CD4-positive, alpha-beta T cell (primary cell): ENCODE results near the gene CROCC2. TPM values are rescaled to one million over a fixed set of nuclear protein-coding genes. Genes with fewer than 3 reads are reported as not detected.

Experiments used
- ATAC-seq: fragments of 200-7000 bp; cut with Tn5 transposase; one replicate; pipeline ENCODE4 v1.10.0; 2022; ENCODE audit warnings: mild to moderate bottlenecking; ENCODE audit not compliant: poor library complexity
- CTCF ChIA-PET: fragments of 350-600 bp; sonication (Branson Sonifier 250); formaldehyde crosslinking; loops from one replicate; lab custom pipeline; 2021; ENCODE audit warnings: antibody characterized with exemption, inconsistent platforms; lab: Charles Lee
- POLR2A ChIA-PET: fragments of 350-600 bp; sonication (Branson Sonifier 250); formaldehyde crosslinking; loops from one replicate; lab custom pipeline; 2021; ENCODE audit warnings: antibody characterized with exemption, inconsistent platforms; lab: Charles Lee
- DNase-seq, 14 experiments: peaks; one replicate each; pipeline ENCODE4 v3.0.0-alpha.2; 2013 to 2020; ENCODE audit warnings: mixed read lengths in 2 of 14
- H3K27ac ChIP-seq, 2 donors: one replicate each; pipeline versions ENCODE4 v1.5.1 to v1.7.0; 2013; ENCODE audit warnings: low read length in 2 of 2, low read depth in 1 of 2, mild to moderate bottlenecking in 1 of 2
- H3K27me3 ChIP-seq, 2 experiments: 1 replicate in 1 of 2; 2 replicates in 1 of 2; pipeline versions ENCODE4 v1.6.1 to v1.7.0; 2013; ENCODE audit warnings: low read length in 2 of 2, control low read depth in 1 of 2, mild to moderate bottlenecking in 1 of 2, moderate library complexity in 1 of 2; ENCODE audit not compliant: insufficient read depth in 2 of 2, control insufficient read depth in 1 of 2
- H3K36me3 ChIP-seq: one replicate; pipeline ENCODE4 v1.6.1; 2013; ENCODE audit warnings: low read length, control low read depth; ENCODE audit not compliant: insufficient read depth
- H3K4me1 ChIP-seq: one replicate; pipeline ENCODE4 v1.6.1; 2013; ENCODE audit warnings: low read length, control low read depth; ENCODE audit not compliant: insufficient read depth
- H3K4me3 ChIP-seq: one replicate; pipeline ENCODE4 v1.5.1; 2013; ENCODE audit warnings: mild to moderate bottlenecking, low read length, moderate library complexity
- H3K9me3 ChIP-seq, 2 experiments: 1 replicate in 1 of 2; 2 replicates in 1 of 2; pipeline versions ENCODE4 v1.6.1 to v1.7.0; 2013; ENCODE audit warnings: low read length in 2 of 2, mild to moderate bottlenecking in 2 of 2, control low read depth in 1 of 2, moderate library complexity in 1 of 2; ENCODE audit not compliant: control insufficient read depth in 1 of 2, insufficient read depth in 1 of 2
- H3K27ac Mint-ChIP-seq: one replicate; pipeline ENCODE4 v1.8.0; 2020; ENCODE audit warnings: mixed read lengths
- H3K27me3 Mint-ChIP-seq: one replicate; pipeline ENCODE4 v1.8.0; 2021; ENCODE audit warnings: mixed read lengths
- H3K36me3 Mint-ChIP-seq: one replicate; pipeline ENCODE4 v1.8.0; 2021; ENCODE audit warnings: low read depth, mixed read lengths
- H3K4me1 Mint-ChIP-seq: one replicate; pipeline ENCODE4 v1.8.0; 2021; ENCODE audit warnings: low read depth, mixed read lengths
- H3K4me3 Mint-ChIP-seq: one replicate; pipeline ENCODE4 v1.8.0; 2020; ENCODE audit warnings: mild to moderate bottlenecking, mixed read lengths
- H3K9me3 Mint-ChIP-seq: one replicate; pipeline ENCODE4 v1.8.0; 2020; ENCODE audit warnings: mixed read lengths
- intact Hi-C, 2 experiments: fragments of 100-400 bp; cut with DNase I in 1 of 2; cut with micrococcal nuclease in 1 of 2; formaldehyde crosslinking; loops; one replicate each; pipeline versions ENCODE4 v1.15.1 to v1.9.0; 2023 to 2025; cut with DNase I, micrococcal nuclease
- total RNA-seq, 174 experiments: library from RNA in 2 of 174; stranded (reverse) in 2 of 174; gene quantifications; one replicate each; pipeline ENCODE4 v1.2.3 and lab custom pipeline; 2021 to 2026
- TF ChIP-seq, protein P1 (sequence below): fragments of 200-600 bp; IDR thresholded peaks from one replicate; pipeline ENCODE4 v1.8.0; 2022; ENCODE audit warnings: antibody characterized with exemption, mild to moderate bottlenecking

CROCC2 gene
- total RNA-seq, 2 experiments from 2014 or later: not detected

DNA sequence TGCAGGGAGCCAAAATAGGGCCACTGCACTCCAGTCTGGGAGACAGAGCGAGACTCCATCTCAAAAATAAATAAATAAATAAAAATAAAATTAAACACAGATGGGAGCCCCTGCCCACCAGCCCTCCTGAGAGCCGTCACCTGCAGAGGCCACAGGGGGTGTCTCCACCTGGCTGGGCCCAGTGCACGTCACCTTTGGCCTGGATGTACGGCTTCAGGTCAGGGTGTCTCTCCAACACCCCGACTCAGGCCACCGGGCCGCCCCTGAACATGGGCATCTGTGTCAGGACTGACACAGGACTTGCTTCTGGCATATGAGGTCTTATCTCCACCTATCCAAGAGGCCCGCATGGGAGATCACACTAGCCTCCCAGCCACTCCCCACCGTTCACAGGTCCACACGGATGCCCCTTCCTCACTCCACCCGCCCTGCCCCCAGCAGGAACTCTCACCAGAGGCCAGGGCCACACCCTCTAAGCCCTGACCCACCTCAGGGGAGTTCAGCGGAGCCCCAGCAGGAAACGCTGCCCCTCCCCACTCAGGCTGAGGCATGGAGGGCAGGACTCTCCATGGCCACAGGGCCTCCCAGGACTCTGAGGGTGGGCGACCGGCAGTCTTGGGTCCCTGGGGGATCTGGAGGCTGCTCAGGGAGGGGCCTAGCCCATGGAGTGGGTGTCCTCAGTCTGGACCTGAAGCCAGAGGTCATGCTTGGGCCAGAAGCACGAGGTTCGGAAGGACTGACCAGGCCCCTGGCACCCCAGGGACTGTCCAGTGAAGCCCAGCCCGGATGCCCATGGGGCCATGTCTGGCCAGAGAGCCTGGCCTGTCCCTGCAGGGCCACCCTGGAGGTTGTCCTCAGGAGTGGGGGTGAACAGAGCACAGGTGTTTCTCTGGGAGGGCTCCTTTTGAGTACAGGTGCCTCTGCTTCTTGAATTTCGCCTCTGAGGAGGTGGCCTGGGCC lies 1.6 kb upstream of the CROCC2 start:
- Histone ChIP-seq H3K36me3 (no peaks in the 10 kb centered on the region), H3K9me3 (peaks cover 0 to 5% of the 10 kb centered on the region in 2 experiments), H3K4me1 (no peaks in the 10 kb centered on the region), H3K27ac (no peak overlapping the region), H3K27me3 (no peaks in the 10 kb centered on the region), H3K4me3 (no peak overlapping the region)
- Mint-ChIP-seq H3K4me1 (no peaks in the 10 kb centered on the region), H3K27me3 (no peaks in the 10 kb centered on the region), H3K27ac (no peak overlapping the region), H3K36me3 (no peaks in the 10 kb centered on the region), H3K4me3 (no peak overlapping the region), H3K9me3 (no peaks in the 10 kb centered on the region)
- ChIA-PET POLR2A (no interaction called here), CTCF (no interaction called here)
- no peak for DNase-seq
- ATAC-seq: no peak
- TF ChIP-seq, protein P1, sequence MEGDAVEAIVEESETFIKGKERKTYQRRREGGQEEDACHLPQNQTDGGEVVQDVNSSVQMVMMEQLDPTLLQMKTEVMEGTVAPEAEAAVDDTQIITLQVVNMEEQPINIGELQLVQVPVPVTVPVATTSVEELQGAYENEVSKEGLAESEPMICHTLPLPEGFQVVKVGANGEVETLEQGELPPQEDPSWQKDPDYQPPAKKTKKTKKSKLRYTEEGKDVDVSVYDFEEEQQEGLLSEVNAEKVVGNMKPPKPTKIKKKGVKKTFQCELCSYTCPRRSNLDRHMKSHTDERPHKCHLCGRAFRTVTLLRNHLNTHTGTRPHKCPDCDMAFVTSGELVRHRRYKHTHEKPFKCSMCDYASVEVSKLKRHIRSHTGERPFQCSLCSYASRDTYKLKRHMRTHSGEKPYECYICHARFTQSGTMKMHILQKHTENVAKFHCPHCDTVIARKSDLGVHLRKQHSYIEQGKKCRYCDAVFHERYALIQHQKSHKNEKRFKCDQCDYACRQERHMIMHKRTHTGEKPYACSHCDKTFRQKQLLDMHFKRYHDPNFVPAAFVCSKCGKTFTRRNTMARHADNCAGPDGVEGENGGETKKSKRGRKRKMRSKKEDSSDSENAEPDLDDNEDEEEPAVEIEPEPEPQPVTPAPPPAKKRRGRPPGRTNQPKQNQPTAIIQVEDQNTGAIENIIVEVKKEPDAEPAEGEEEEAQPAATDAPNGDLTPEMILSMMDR: no peak
- intact Hi-C loops: no loop called here

DNA sequence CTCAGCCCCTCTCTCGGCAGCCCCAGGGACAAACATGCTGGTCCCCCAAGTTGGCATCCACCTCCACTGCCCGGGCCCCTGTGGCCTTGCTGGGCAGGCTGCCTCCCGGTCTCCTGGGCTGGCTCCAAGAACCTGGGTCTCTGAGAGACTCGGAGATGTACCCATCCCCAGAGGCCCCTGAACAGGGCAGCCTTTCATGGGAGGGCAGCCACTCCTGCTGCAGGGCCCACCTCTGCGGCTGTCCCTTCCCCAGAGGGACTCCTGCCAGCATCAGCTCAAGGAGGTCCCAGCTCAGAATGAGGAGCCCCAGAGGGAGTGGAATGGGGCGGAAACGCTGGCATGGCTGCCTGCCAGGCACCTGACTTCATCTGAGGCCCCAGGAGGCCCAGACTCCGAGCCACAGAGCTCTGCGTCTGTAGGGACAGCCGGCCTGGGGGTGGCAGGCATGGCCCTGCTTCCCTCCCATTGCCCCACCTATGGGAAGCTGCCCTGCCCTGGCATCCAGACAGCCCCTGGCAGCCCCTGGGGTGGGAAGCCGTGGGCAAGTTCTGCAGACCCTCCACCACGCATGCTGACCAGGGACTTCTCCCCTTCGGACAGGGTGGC lies 857 bp upstream of the CROCC2 start:
- Histone ChIP-seq H3K4me3 (no peak overlapping the region), H3K27ac (no peak overlapping the region), H3K27me3 (no peaks in the 10 kb centered on the region), H3K4me1 (no peaks in the 10 kb centered on the region), H3K36me3 (no peaks in the 10 kb centered on the region), H3K9me3 (peaks cover 0 to 5% of the 10 kb centered on the region in 2 experiments)
- ChIA-PET CTCF (no interaction called here), POLR2A (no interaction called here)
- TF ChIP-seq, protein P1: no peak
- H3K36me3 Mint-ChIP-seq: no peaks in the 10 kb centered on the region
- H3K4me1 Mint-ChIP-seq: no peaks in the 10 kb centered on the region
- H3K9me3 Mint-ChIP-seq: no peaks in the 10 kb centered on the region
- peaks cover 1% of the 10 kb centered on the region for H3K27me3 Mint-ChIP-seq
- intact Hi-C loops: no loop called here
- ATAC-seq (no peak), DNase-seq (no peak)
- H3K27ac Mint-ChIP-seq: no peak overlapping the region
- H3K4me3 Mint-ChIP-seq: no peak overlapping the region

DNA sequence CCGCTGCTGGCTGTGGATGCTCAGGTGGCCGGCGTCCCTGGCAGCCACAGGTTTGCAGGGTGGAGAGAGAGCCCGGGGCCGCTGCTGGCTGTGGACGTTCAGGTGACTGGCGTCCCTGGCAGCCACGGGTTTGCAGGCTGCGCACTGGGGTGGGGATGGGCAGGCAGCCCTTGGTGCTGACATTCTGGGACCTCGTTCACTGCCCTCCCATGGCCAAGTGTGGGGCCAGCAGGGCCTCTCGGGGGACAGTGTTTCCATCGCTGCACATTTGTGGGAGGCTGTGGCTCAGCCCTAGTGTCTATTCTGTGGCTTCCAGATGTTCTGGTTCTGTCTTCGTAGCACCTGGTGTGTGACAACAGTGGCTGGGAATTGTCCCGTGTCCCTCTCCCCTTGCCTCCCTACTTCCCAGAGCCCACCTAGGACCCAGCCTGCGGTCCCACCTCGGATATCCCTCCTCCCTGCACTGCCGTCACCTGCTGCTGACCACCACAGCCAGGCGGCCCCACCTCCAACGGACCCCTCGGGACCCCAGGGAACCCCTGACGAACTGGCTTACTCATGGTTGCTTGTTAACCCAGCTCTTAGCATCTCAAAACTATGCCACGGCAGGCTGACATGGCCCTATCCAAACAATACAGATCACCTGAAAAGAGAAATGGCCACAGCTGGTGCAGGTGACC lies 915 bp downstream of the CROCC2 start:
- Histone ChIP-seq H3K4me3 (no peak overlapping the region), H3K36me3 (no peaks in the 10 kb centered on the region), H3K9me3 (peaks cover 0 to 2% of the 10 kb centered on the region in 2 experiments), H3K27ac (no peak overlapping the region), H3K4me1 (no peaks in the 10 kb centered on the region), H3K27me3 (peaks cover 0 to 2% of the 10 kb centered on the region in 2 experiments)
- Mint-ChIP-seq H3K4me3 (no peak overlapping the region), H3K9me3 (no peaks in the 10 kb centered on the region), H3K4me1 (no peaks in the 10 kb centered on the region), H3K36me3 (no peaks in the 10 kb centered on the region), H3K27me3 (peaks cover 13% of the 10 kb centered on the region), H3K27ac (no peak overlapping the region)
- DNase-seq (no peak), ATAC-seq (no peak)
- intact Hi-C loops: no loop called here
- CTCF ChIA-PET: no interaction called here
- POLR2A ChIA-PET: no interaction called here
- TF ChIP-seq, protein P1: no peak
